Mesothelial cell of epicardium (in vitro differentiated cells): ENCODE measurements around the gene C1orf56. TPM values are rescaled to one million over a fixed set of nuclear protein-coding genes. Genes with fewer than 3 reads are reported as not detected.

ENCODE experiments used
- DNase-seq, 2 experiments: peaks; one replicate each; pipeline ENCODE4 v3.0.0; 2021; ENCODE audit warnings: low spot score in 2 of 2; ENCODE audit not compliant: unreplicated experiment in 2 of 2
- H3K27ac Mint-ChIP-seq: 2 replicates; pipeline ENCODE4 v1.8.0; 2021; ENCODE audit warnings: mixed read lengths
- H3K27me3 Mint-ChIP-seq: 2 replicates; pipeline ENCODE4 v1.8.0; 2021; ENCODE audit warnings: low read depth, mixed read lengths
- H3K36me3 Mint-ChIP-seq: 2 replicates; pipeline ENCODE4 v1.8.0; 2021; ENCODE audit warnings: mixed read lengths
- H3K4me1 Mint-ChIP-seq: 2 replicates; pipeline ENCODE4 v1.8.0; 2021; ENCODE audit warnings: mixed read lengths
- H3K4me3 Mint-ChIP-seq: 2 replicates; pipeline ENCODE4 v1.8.0; 2021; ENCODE audit warnings: mild to moderate bottlenecking, moderate library complexity, mixed read lengths
- H3K9me3 Mint-ChIP-seq: 2 replicates; pipeline ENCODE4 v1.8.0; 2021; ENCODE audit warnings: mixed read lengths
- total RNA-seq: library from RNA; stranded (reverse); gene quantifications from 3 replicates; pipeline ENCODE4 v1.2.1, GENCODE V29; 2021
- TF ChIP-seq, protein P1 (sequence below): fragments of 200-600 bp; sonication (generic); IDR thresholded peaks from one replicate; pipeline ENCODE4 v1.5.0; 2021; ENCODE audit warnings: antibody characterized with exemption; ENCODE audit not compliant: unreplicated experiment

Gene C1orf56
- total RNA-seq, 1 donor from 2014 or later = 4.2 TPM

DNA sequence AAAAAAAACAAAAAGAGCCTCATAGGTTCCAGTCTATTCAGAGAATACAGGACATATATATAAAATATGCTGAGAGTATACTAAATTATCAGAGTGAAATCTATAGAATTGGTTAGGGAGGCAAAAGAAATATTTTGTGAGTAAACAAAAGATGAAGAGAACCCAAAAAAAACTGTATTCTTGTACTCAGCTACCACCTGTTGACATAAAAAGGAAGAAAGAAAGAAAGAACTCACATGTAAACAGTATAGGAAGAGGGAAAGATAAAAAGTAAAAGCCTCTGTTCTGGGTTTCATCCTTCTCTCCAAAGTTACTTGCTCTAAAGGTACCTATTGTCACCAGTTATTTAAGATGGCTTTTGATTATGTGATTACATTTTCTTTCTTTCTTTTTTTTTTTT, 21.1 kb upstream of the C1orf56 start:
- H3K27me3 Mint-ChIP-seq = no peaks in the 10 kb centered on the region
- no peak for DNase-seq
- H3K27ac Mint-ChIP-seq = no peak overlapping the region
- peaks cover 40% of the 10 kb centered on the region for H3K36me3 Mint-ChIP-seq
- no peaks in the 10 kb centered on the region for H3K9me3 Mint-ChIP-seq
- TF ChIP-seq, protein P1, sequence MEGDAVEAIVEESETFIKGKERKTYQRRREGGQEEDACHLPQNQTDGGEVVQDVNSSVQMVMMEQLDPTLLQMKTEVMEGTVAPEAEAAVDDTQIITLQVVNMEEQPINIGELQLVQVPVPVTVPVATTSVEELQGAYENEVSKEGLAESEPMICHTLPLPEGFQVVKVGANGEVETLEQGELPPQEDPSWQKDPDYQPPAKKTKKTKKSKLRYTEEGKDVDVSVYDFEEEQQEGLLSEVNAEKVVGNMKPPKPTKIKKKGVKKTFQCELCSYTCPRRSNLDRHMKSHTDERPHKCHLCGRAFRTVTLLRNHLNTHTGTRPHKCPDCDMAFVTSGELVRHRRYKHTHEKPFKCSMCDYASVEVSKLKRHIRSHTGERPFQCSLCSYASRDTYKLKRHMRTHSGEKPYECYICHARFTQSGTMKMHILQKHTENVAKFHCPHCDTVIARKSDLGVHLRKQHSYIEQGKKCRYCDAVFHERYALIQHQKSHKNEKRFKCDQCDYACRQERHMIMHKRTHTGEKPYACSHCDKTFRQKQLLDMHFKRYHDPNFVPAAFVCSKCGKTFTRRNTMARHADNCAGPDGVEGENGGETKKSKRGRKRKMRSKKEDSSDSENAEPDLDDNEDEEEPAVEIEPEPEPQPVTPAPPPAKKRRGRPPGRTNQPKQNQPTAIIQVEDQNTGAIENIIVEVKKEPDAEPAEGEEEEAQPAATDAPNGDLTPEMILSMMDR = no peak
- no peaks in the 10 kb centered on the region for H3K4me1 Mint-ChIP-seq
- no peak overlapping the region for H3K4me3 Mint-ChIP-seq

DNA sequence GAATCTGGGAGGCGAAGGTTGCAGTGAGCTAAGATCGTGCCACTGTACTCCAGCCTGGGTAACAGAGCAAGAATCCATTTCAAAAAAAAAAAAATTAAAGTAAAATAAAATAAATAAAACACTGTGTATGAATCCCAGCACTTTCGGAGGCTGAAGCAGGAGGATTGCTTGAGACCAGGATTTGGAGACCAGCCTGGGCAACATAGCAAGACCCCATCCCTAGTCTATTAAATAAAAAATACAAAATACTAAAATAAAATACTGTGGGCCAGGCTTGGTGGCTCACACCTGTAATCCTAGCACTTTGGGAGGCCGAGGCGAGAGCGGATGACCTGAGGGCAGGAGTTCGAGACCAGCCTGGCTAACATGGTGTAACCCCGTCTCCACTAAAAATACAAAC, 15.4 kb upstream of the C1orf56 start:
- H3K27me3 Mint-ChIP-seq = no peaks in the 10 kb centered on the region
- peaks cover 12% of the 10 kb centered on the region for H3K4me1 Mint-ChIP-seq
- H3K36me3 Mint-ChIP-seq = peaks cover 40% of the 10 kb centered on the region
- no peak for DNase-seq
- no peak overlapping the region for H3K4me3 Mint-ChIP-seq
- TF ChIP-seq, protein P1 = no peak
- H3K27ac Mint-ChIP-seq = no peak overlapping the region
- H3K9me3 Mint-ChIP-seq = no peaks in the 10 kb centered on the region

DNA sequence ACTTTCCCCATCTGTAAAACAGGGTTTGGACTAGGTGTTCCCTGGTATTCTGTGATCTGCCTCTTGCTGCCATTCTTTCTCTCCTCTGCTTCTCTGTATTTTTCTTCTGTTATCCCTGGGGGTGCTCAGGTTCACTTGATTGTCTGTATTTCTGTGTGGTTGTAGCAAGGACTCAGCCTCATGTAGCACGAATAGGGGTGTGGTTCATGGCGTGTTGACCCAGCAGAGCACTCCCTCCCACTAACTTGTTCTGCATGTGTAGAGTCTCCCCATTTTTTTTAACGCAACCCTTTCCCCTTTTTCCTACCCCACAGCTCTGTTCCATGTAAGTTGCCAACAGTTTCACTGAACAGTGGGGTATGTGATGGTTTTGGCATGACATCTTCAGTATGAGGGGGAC, 12.4 kb upstream of the C1orf56 start:
- H3K36me3 Mint-ChIP-seq = peaks cover 32% of the 10 kb centered on the region
- no peak overlapping the region for H3K27ac Mint-ChIP-seq
- no peaks in the 10 kb centered on the region for H3K9me3 Mint-ChIP-seq
- peaks cover 15% of the 10 kb centered on the region for H3K4me1 Mint-ChIP-seq
- DNase-seq = no peak
- no peak overlapping the region for H3K4me3 Mint-ChIP-seq
- TF ChIP-seq, protein P1 = no peak
- H3K27me3 Mint-ChIP-seq = no peaks in the 10 kb centered on the region

DNA sequence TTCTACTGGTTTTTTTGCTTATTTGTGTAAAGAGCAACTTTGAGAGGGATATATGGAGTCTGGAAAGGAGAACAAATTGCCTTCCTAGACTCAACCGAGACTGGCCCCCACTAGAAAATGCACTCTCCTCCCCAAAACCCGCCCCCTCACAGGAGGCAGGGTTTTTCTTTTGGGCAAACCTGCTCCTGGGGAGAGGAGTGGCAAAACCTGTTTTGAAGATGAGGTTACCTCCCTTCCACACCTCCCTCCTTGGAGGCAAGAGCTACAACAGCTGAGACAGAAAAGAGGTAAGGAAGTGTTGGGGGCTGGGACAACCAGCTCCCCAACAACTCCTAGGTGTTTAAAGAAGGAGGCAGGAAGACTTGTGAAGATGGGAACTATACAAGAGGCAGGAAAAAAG, 11.2 kb upstream of the C1orf56 start, which contains the start of gene BNIPL:
Gene BNIPL, plus strand, starts transcription at position 231 of the 400 bp plus-strand sequence. Its CDS starts 140 bp downstream, at position 371.
- H3K27ac Mint-ChIP-seq = peak within 1 kb of the TSS; percentile 75

DNA sequence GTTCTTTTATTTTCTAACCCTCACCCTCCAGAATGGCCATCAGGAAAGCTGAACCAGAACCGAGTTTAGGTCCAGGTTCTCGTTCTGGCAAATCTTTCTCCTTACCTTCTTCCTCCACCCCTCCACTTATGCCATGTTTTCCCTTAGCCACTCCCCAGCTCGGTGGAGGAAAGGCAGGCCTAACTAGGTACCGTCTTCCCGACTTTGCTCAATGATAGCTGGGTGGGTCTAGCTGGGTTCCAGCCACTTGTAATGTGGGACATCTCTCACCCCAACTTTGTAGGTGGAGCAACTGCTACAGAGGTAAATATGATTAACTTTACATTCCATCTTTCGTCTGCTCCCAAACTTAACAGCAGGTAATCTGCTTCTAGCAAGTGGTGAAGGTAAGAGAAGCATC, 10.5 kb upstream of the C1orf56 start:
- H3K27me3 Mint-ChIP-seq = no peaks in the 10 kb centered on the region
- peak overlapping the region; percentile 8 for H3K27ac Mint-ChIP-seq
- no peaks in the 10 kb centered on the region for H3K9me3 Mint-ChIP-seq
- H3K36me3 Mint-ChIP-seq = peaks cover 26% of the 10 kb centered on the region
- H3K4me3 Mint-ChIP-seq = no peak overlapping the region
- DNase-seq = no peak
- TF ChIP-seq, protein P1 = no peak
- H3K4me1 Mint-ChIP-seq = peaks cover 15% of the 10 kb centered on the region

More for the DNA sequence above, 11.2 kb upstream of the C1orf56 start, which contains the start of gene BNIPL:
- Mint-ChIP-seq H3K4me1 (peaks cover 15% of the 10 kb centered on the region), H3K9me3 (no peaks in the 10 kb centered on the region), H3K36me3 (peaks cover 29% of the 10 kb centered on the region), H3K4me3 (no peak within 1 kb of the TSS), H3K27me3 (no peaks in the 10 kb centered on the region)
- DNase-seq = no peak
- TF ChIP-seq, protein P1 = no peak

DNA sequence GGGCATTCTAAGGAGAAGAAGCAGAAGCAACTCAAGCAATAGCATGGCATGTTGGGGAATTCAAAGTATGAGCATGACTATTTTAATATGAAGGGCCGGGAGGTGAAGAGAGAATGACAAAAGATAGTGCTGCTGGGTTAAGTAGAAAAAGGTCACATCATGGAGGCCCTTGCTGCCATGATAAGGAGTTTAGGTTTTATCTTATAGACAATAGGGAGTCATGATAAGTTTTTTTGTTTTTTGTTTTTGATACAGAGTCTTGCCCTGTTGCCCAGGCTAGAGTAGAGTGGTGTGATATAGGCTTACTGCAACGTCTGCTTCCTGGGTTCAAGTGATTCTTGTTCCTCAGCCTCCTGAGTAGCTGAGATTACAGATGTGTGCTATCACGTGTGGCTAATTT, 8.0 kb upstream of the C1orf56 start:
- TF ChIP-seq, protein P1 = no peak
- H3K9me3 Mint-ChIP-seq = no peaks in the 10 kb centered on the region
- peaks cover 18% of the 10 kb centered on the region for H3K36me3 Mint-ChIP-seq
- no peak for DNase-seq
- peaks cover 15% of the 10 kb centered on the region for H3K4me1 Mint-ChIP-seq
- H3K4me3 Mint-ChIP-seq = no peak overlapping the region
- H3K27ac Mint-ChIP-seq = no peak overlapping the region
- H3K27me3 Mint-ChIP-seq = no peaks in the 10 kb centered on the region
